BE2C (cell line): ENCODE data around the gene CIRBP.

ENCODE experiments used
- DNase-seq: peaks from one replicate; pipeline ENCODE4 v3.0.0-alpha.2; 2020
- H3K27me3 ChIP-seq: fragments of 250-450 bp; sonication (Bioruptor Pico); 2 replicates; pipeline ENCODE4 v1.5.1; 2020; ENCODE audit warnings: mild to moderate bottlenecking
- H3K36me3 ChIP-seq: fragments of 250-450 bp; sonication (Bioruptor Pico); 2 replicates; pipeline ENCODE4 v1.5.1; 2020; ENCODE audit warnings: mild to moderate bottlenecking
- H3K4me1 ChIP-seq: fragments of 250-450 bp; sonication (Bioruptor Pico); 2 replicates; pipeline ENCODE4 v1.5.1; 2020
- H3K4me3 ChIP-seq: 2 replicates; pipeline ENCODE4 v1.5.1; 2011; ENCODE audit warnings: low read depth, low read length
- H3K9me3 ChIP-seq: fragments of 250-450 bp; sonication (Bioruptor Pico); 2 replicates; pipeline ENCODE4 v1.5.1; 2020
- TF ChIP-seq, protein P1 (sequence below): IDR thresholded peaks from 2 replicates; pipeline ENCODE4 v1.5.1; 2012; ENCODE audit warnings: mild to moderate bottlenecking, low read depth, low read length

Gene CIRBP

GRCh38 chr19:1237754-1238368 is 31.3 kb upstream of the CIRBP start, which contains the start of gene CBARP:
CBARP (minus strand) TSS chr19:1238005; CDS start chr19:1236100, 1,905 bp downstream.
- Histone ChIP-seq H3K4me3 (peak within 1 kb of the TSS; percentile 77), H3K4me1 (peaks cover 4% of the 10 kb centered on the region), H3K9me3 (no peaks in the 10 kb centered on the region), H3K27me3 (no peaks in the 10 kb centered on the region), H3K36me3 (peaks cover 21% of the 10 kb centered on the region)
- DNase-seq, result peak; percentile 72
- TF ChIP-seq, protein P1, sequence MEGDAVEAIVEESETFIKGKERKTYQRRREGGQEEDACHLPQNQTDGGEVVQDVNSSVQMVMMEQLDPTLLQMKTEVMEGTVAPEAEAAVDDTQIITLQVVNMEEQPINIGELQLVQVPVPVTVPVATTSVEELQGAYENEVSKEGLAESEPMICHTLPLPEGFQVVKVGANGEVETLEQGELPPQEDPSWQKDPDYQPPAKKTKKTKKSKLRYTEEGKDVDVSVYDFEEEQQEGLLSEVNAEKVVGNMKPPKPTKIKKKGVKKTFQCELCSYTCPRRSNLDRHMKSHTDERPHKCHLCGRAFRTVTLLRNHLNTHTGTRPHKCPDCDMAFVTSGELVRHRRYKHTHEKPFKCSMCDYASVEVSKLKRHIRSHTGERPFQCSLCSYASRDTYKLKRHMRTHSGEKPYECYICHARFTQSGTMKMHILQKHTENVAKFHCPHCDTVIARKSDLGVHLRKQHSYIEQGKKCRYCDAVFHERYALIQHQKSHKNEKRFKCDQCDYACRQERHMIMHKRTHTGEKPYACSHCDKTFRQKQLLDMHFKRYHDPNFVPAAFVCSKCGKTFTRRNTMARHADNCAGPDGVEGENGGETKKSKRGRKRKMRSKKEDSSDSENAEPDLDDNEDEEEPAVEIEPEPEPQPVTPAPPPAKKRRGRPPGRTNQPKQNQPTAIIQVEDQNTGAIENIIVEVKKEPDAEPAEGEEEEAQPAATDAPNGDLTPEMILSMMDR, result no peak

DNA sequence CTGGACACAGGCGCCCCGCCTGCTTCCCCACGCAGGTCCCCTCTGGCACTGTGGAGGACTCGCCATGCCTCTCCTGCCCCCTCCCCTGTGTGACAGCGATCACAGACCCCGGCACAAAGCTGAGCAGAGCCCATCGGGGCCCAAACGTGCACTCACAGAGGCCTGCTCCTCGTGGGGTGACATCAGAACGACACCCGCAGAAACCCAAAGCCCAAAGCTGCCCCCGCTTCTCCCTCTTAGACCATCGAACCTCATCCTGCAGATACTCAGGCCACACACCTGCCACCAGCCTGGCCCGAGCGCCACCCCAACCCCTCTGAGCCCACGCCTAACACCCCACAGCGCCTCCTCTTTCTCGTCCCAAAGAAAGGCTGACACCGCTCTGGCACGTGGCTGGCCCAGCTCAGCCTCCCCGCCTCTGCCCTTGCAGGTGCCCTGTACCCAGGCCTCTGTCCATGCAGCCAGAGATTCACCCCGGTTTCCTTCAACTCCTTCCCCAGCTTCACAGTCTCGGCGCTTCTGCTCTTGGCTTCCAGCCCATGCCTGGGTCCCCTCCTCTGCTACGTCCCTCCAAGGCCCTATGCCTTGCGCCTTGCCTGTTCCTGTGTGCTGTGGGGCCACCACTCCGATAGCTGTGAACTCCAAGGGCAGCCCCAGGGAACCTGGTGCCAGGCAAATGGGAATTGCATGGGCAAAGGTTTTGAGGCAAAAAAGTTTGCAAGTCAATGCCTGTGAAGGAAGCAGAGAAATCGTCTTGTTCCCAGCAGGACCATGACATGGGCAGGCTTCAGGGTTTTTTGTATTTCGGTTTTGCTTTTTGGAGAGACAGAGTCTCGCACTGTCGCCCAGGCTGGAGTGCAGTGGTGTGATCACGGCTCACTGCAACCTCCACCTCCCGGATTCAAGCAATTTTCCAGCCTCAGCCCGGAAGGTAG is 30.5 kb upstream of the CIRBP start:
- no peaks in the 10 kb centered on the region for H3K9me3 ChIP-seq
- TF ChIP-seq, protein P1, result no peak
- H3K4me1 ChIP-seq, result peaks cover 3% of the 10 kb centered on the region
- no peaks in the 10 kb centered on the region for H3K27me3 ChIP-seq
- no peak for DNase-seq
- peaks cover 15% of the 10 kb centered on the region for H3K36me3 ChIP-seq
- H3K4me3 ChIP-seq, result peak overlapping the region; percentile 44

DNA sequence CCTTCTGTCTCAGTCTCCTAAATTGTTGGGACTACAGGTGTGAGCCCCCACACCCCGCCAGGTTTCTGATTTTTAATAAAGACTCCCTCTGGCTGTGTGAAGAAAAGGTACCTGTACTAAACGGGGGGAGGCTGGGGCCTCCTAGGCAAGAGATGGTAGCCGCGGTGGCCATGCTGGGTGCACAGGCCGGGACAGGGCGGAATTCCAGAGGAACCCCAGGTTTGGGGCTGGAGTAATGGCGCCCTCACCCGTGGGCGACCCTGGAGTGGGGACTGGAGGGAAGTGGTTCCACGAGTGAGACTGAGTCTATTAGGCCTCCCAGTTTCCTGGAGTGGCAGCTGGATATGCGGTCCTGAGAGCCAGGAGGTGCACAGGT is 29.7 kb upstream of the CIRBP start:
- H3K27me3 ChIP-seq, result no peaks in the 10 kb centered on the region
- peaks cover 16% of the 10 kb centered on the region for H3K36me3 ChIP-seq
- no peaks in the 10 kb centered on the region for H3K9me3 ChIP-seq
- no peak for DNase-seq
- H3K4me1 ChIP-seq, result peaks cover 3% of the 10 kb centered on the region
- H3K4me3 ChIP-seq, result no peak overlapping the region
- TF ChIP-seq, protein P1, result no peak

GRCh38 chr19:1239796-1240737 is 29.1 kb upstream of the CIRBP start:
- TF ChIP-seq, protein P1, result peak; percentile 53
- peak; percentile 93 for DNase-seq
- Histone ChIP-seq H3K27me3 (no peaks in the 10 kb centered on the region), H3K4me1 (peaks cover 9% of the 10 kb centered on the region), H3K9me3 (no peaks in the 10 kb centered on the region), H3K4me3 (peak overlapping the region; percentile 51), H3K36me3 (peaks cover 16% of the 10 kb centered on the region)

DNA sequence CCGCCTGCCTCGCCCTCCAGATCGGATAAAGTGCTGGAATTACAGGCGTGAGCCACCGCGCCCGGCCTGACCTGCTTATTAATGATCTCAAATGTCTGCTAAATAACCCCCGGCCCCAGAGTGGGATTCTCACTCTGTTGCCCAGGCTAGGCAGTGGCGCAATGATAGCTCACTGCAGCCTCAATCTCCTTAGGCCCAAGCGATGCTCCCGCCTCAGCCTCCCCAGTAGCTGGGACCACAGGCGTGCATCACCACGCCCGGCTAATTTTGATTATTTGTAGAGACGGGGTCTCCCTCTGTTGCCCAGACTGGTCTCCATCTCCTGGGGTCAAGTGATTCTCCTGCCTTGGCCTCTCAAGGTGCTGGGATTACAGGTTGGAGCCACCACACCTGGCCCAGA is 28.2 kb upstream of the CIRBP start:
- DNase-seq, result no peak
- Histone ChIP-seq H3K4me1 (peaks cover 12% of the 10 kb centered on the region), H3K9me3 (no peaks in the 10 kb centered on the region), H3K27me3 (no peaks in the 10 kb centered on the region), H3K4me3 (peak overlapping the region; percentile 76), H3K36me3 (peaks cover 12% of the 10 kb centered on the region)
- TF ChIP-seq, protein P1, result no peak
